HG03342 (cell line): ENCODE measurements around the gene RAB40B.

ENCODE experiments used
- ATAC-seq: cut with Tn5 transposase; IDR thresholded peaks from one replicate; pipeline ENCODE4 v1.9.1; 2021; ENCODE audit warnings: mild to moderate bottlenecking, moderate library complexity; ENCODE audit not compliant: unreplicated experiment

Gene RAB40B

GRCh38 chr17:82653651-82654528 is 44.6 kb downstream of the RAB40B start:
- no peak for ATAC-seq

GRCh38 chr17:82650723-82651122 is 47.8 kb downstream of the RAB40B start:
- ATAC-seq: no peak

GRCh38 chr17:82649501-82650261 is 48.8 kb downstream of the RAB40B start:
- no peak for ATAC-seq

- ATAC-seq: no peak
These were observed 49.7 kb downstream of the RAB40B start for GRCh38 chr17:82648742-82649331.

GRCh38 chr17:82648165-82648668 is 50.3 kb downstream of the RAB40B start, which contains the start of gene WDR45B:
Gene WDR45B, minus strand, starts transcription at chr17:82648444. Its CDS starts 104 bp downstream, at chr17:82648340.
- peak; percentile 72 for ATAC-seq

GRCh38 chr17:82647593-82648164 is 50.8 kb downstream of the RAB40B start:
- peak; percentile 14 for ATAC-seq

- ATAC-seq: no peak
These were observed 53.0 kb downstream of the RAB40B start for GRCh38 chr17:82645516-82645915.

- no peak for ATAC-seq
These were observed 54.4 kb downstream of the RAB40B start for GRCh38 chr17:82644148-82644547.

GRCh38 chr17:82642022-82642421 is 56.5 kb downstream of the RAB40B start:
- no peak for ATAC-seq

GRCh38 chr17:82640036-82640435 is 58.5 kb downstream of the RAB40B start:
- no peak for ATAC-seq

- ATAC-seq: no peak
These were observed 58.9 kb downstream of the RAB40B start for GRCh38 chr17:82639628-82640027.

GRCh38 chr17:82638183-82638773 is 60.2 kb downstream of the RAB40B start:
- ATAC-seq: no peak

- ATAC-seq: no peak
These were observed 61.6 kb downstream of the RAB40B start for GRCh38 chr17:82636626-82637598.

- no peak for ATAC-seq
These were observed 65.2 kb downstream of the RAB40B start for GRCh38 chr17:82633343-82633742.

- ATAC-seq: no peak
These were observed 66.0 kb downstream of the RAB40B start for GRCh38 chr17:82632451-82632850.

- ATAC-seq: no peak
These were observed 67.0 kb downstream of the RAB40B start for GRCh38 chr17:82631544-82631943.

GRCh38 chr17:82630212-82630611 is 68.3 kb downstream of the RAB40B start:
- ATAC-seq: no peak

- no peak for ATAC-seq
These were observed 68.8 kb downstream of the RAB40B start for GRCh38 chr17:82629748-82630147.

- ATAC-seq: no peak
These were observed 71.1 kb downstream of the RAB40B start for GRCh38 chr17:82627405-82627804.
